ENCODE data around the gene MYRIP.
"Not testable (repeated sequence)": the region's sequence is repeated elsewhere in the genome, so short reads cannot be mapped to it uniquely, and the experiment has no call there.

The MYRIP gene

GRCh38 chr3:39781632-39782031, 27.8 kb upstream of the MYRIP start:
- WGBS (ENCODE audit: insufficient coverage, insufficient read length) = 100% methylated on average over 2 of the region's 3 CpGs
- DNase-seq (ENCODE audit: low read depth, low spot score) = no peak
- Histone ChIP-seq H3K4me3 (ENCODE audit: low read length) (no peak overlapping the region), H3K27me3 (ENCODE audit: control insufficient read depth, insufficient read depth, low read length) (no peaks in the 10 kb centered on the region), H3K9me3 (ENCODE audit: control insufficient read depth, insufficient read depth, low read length) (no peaks in the 10 kb centered on the region), H3K4me1 (ENCODE audit: control insufficient read depth, insufficient read depth, low read length) (no peaks in the 10 kb centered on the region), H3K36me3 (ENCODE audit: control insufficient read depth, insufficient read depth, low read length) (no peaks in the 10 kb centered on the region), H3K27ac (ENCODE audit: low read length) (no peak overlapping the region)

GRCh38 chr3:39783680-39784079, 25.7 kb upstream of the MYRIP start:
- Histone ChIP-seq H3K36me3 (ENCODE audit: control insufficient read depth, insufficient read depth, low read length) (no peaks in the 10 kb centered on the region), H3K4me3 (ENCODE audit: low read length) (no peak overlapping the region), H3K27me3 (ENCODE audit: control insufficient read depth, insufficient read depth, low read length) (no peaks in the 10 kb centered on the region), H3K9me3 (ENCODE audit: control insufficient read depth, insufficient read depth, low read length) (no peaks in the 10 kb centered on the region), H3K27ac (ENCODE audit: low read length) (no peak overlapping the region), H3K4me1 (ENCODE audit: control insufficient read depth, insufficient read depth, low read length) (no peaks in the 10 kb centered on the region)
- no CpG with 5 or more reads among the region's 4 CpGs for WGBS (ENCODE audit: insufficient coverage, insufficient read length)
- no peak for DNase-seq (ENCODE audit: low read depth, low spot score)

GRCh38 chr3:39784922-39785321, 24.5 kb upstream of the MYRIP start:
- Histone ChIP-seq H3K27me3 (ENCODE audit: control insufficient read depth, insufficient read depth, low read length) (no peaks in the 10 kb centered on the region), H3K9me3 (ENCODE audit: control insufficient read depth, insufficient read depth, low read length) (no peaks in the 10 kb centered on the region), H3K4me1 (ENCODE audit: control insufficient read depth, insufficient read depth, low read length) (no peaks in the 10 kb centered on the region), H3K4me3 (ENCODE audit: low read length) (no peak overlapping the region), H3K27ac (ENCODE audit: low read length) (no peak overlapping the region), H3K36me3 (ENCODE audit: control insufficient read depth, insufficient read depth, low read length) (no peaks in the 10 kb centered on the region)
- no peak for DNase-seq (ENCODE audit: low read depth, low spot score)
- no CpG with 5 or more reads among the region's 1 CpG for WGBS (ENCODE audit: insufficient coverage, insufficient read length)

GRCh38 chr3:39788128-39788883, 21.1 kb upstream of the MYRIP start:
- no CpG with 5 or more reads among the region's 3 CpGs for WGBS (ENCODE audit: insufficient coverage, insufficient read length)
- H3K27me3 ChIP-seq (ENCODE audit: control insufficient read depth, insufficient read depth, low read length) = no peaks in the 10 kb centered on the region
- H3K4me3 ChIP-seq (ENCODE audit: low read length) = no peak overlapping the region
- no peak for DNase-seq (ENCODE audit: low read depth, low spot score)
- no peaks in the 10 kb centered on the region for H3K4me1 ChIP-seq (ENCODE audit: control insufficient read depth, insufficient read depth, low read length)
- no peaks in the 10 kb centered on the region for H3K9me3 ChIP-seq (ENCODE audit: control insufficient read depth, insufficient read depth, low read length)
- no peaks in the 10 kb centered on the region for H3K36me3 ChIP-seq (ENCODE audit: control insufficient read depth, insufficient read depth, low read length)
- H3K27ac ChIP-seq (ENCODE audit: low read length) = no peak overlapping the region

- no peak for DNase-seq (ENCODE audit: low read depth, low spot score)
- Histone ChIP-seq H3K27ac (ENCODE audit: low read length) (no peak overlapping the region), H3K4me1 (ENCODE audit: control insufficient read depth, insufficient read depth, low read length) (no peaks in the 10 kb centered on the region), H3K36me3 (ENCODE audit: control insufficient read depth, insufficient read depth, low read length) (no peaks in the 10 kb centered on the region), H3K4me3 (ENCODE audit: low read length) (no peak overlapping the region), H3K9me3 (ENCODE audit: control insufficient read depth, insufficient read depth, low read length) (no peaks in the 10 kb centered on the region), H3K27me3 (ENCODE audit: control insufficient read depth, insufficient read depth, low read length) (no peaks in the 10 kb centered on the region)
- WGBS (ENCODE audit: insufficient coverage, insufficient read length) = no CpG with 5 or more reads among the region's 3 CpGs
These were observed 17.8 kb upstream of the MYRIP start for GRCh38 chr3:39791603-39792002.

GRCh38 chr3:39794880-39795279, 14.5 kb upstream of the MYRIP start:
- WGBS (ENCODE audit: insufficient coverage, insufficient read length) = no CpG with 5 or more reads among the region's 6 CpGs
- no peaks in the 10 kb centered on the region for H3K4me1 ChIP-seq (ENCODE audit: control insufficient read depth, insufficient read depth, low read length)
- H3K36me3 ChIP-seq (ENCODE audit: control insufficient read depth, insufficient read depth, low read length) = no peaks in the 10 kb centered on the region
- no peak for DNase-seq (ENCODE audit: low read depth, low spot score)
- H3K4me3 ChIP-seq (ENCODE audit: low read length) = no peak overlapping the region
- H3K9me3 ChIP-seq (ENCODE audit: control insufficient read depth, insufficient read depth, low read length) = no peaks in the 10 kb centered on the region
- no peaks in the 10 kb centered on the region for H3K27me3 ChIP-seq (ENCODE audit: control insufficient read depth, insufficient read depth, low read length)
- H3K27ac ChIP-seq (ENCODE audit: low read length) = no peak overlapping the region

- Histone ChIP-seq H3K27me3 (ENCODE audit: control insufficient read depth, insufficient read depth, low read length) (no peaks in the 10 kb centered on the region), H3K27ac (ENCODE audit: low read length) (no peak overlapping the region), H3K4me3 (ENCODE audit: low read length) (no peak overlapping the region), H3K4me1 (ENCODE audit: control insufficient read depth, insufficient read depth, low read length) (no peaks in the 10 kb centered on the region), H3K9me3 (ENCODE audit: control insufficient read depth, insufficient read depth, low read length) (no peaks in the 10 kb centered on the region), H3K36me3 (ENCODE audit: control insufficient read depth, insufficient read depth, low read length) (no peaks in the 10 kb centered on the region)
- no peak for DNase-seq (ENCODE audit: low read depth, low spot score)
These were observed 8.2 kb upstream of the MYRIP start for GRCh38 chr3:39801216-39801615.

- H3K36me3 ChIP-seq (ENCODE audit: control insufficient read depth, insufficient read depth, low read length); H3K27me3 ChIP-seq (ENCODE audit: control insufficient read depth, insufficient read depth, low read length); H3K4me3 ChIP-seq (ENCODE audit: low read length); H3K27ac ChIP-seq (ENCODE audit: low read length); H3K4me1 ChIP-seq (ENCODE audit: control insufficient read depth, insufficient read depth, low read length); DNase-seq (ENCODE audit: low read depth, low spot score); H3K9me3 ChIP-seq (ENCODE audit: control insufficient read depth, insufficient read depth, low read length): not testable (repeated sequence)
- no CpG with 5 or more reads among the region's 3 CpGs for WGBS (ENCODE audit: insufficient coverage, insufficient read length)
These were observed 6.9 kb upstream of the MYRIP start for GRCh38 chr3:39802486-39802885.

- no peak for DNase-seq (ENCODE audit: low read depth, low spot score)
- WGBS (ENCODE audit: insufficient coverage, insufficient read length) = no CpG with 5 or more reads among the region's 2 CpGs
- Histone ChIP-seq H3K4me3 (ENCODE audit: low read length) (no peak overlapping the region), H3K27me3 (ENCODE audit: control insufficient read depth, insufficient read depth, low read length) (peaks cover 2% of the 10 kb centered on the region; the same call in 1 of the 2 replicates), H3K27ac (ENCODE audit: low read length) (no peak overlapping the region), H3K4me1 (ENCODE audit: control insufficient read depth, insufficient read depth, low read length) (0 out of 2 replicates have a peak, but pooled peaks cover 2% of the 10 kb centered on the region), H3K36me3 (ENCODE audit: control insufficient read depth, insufficient read depth, low read length) (no peaks in the 10 kb centered on the region), H3K9me3 (ENCODE audit: control insufficient read depth, insufficient read depth, low read length) (no peaks in the 10 kb centered on the region)
These were observed 5.5 kb upstream of the MYRIP start for GRCh38 chr3:39803956-39804355.

GRCh38 chr3:39804951-39805350, 4.5 kb upstream of the MYRIP start:
- H3K9me3 ChIP-seq (ENCODE audit: control insufficient read depth, insufficient read depth, low read length) = no peaks in the 10 kb centered on the region
- no peaks in the 10 kb centered on the region for H3K36me3 ChIP-seq (ENCODE audit: control insufficient read depth, insufficient read depth, low read length)
- H3K27me3 ChIP-seq (ENCODE audit: control insufficient read depth, insufficient read depth, low read length) = peaks cover 4% of the 10 kb centered on the region; the same call in 1 of the 2 replicates
- H3K4me3 ChIP-seq (ENCODE audit: low read length) = no peak overlapping the region
- no peak overlapping the region for H3K27ac ChIP-seq (ENCODE audit: low read length)
- H3K4me1 ChIP-seq (ENCODE audit: control insufficient read depth, insufficient read depth, low read length) = 0 out of 2 replicates have a peak, but pooled peaks cover 2% of the 10 kb centered on the region
- DNase-seq (ENCODE audit: low read depth, low spot score) = no peak
- WGBS (ENCODE audit: insufficient coverage, insufficient read length) = no CpG with 5 or more reads among the region's 3 CpGs

GRCh38 chr3:39805650-39806049, 3.8 kb upstream of the MYRIP start:
- Histone ChIP-seq H3K4me1 (ENCODE audit: control insufficient read depth, insufficient read depth, low read length) (0 out of 2 replicates have a peak, but pooled peaks cover 2% of the 10 kb centered on the region), H3K27ac (ENCODE audit: low read length) (no peak overlapping the region), H3K9me3 (ENCODE audit: control insufficient read depth, insufficient read depth, low read length) (no peaks in the 10 kb centered on the region), H3K27me3 (ENCODE audit: control insufficient read depth, insufficient read depth, low read length) (peaks cover 11% of the 10 kb centered on the region), H3K4me3 (ENCODE audit: low read length) (no peak overlapping the region), H3K36me3 (ENCODE audit: control insufficient read depth, insufficient read depth, low read length) (no peaks in the 10 kb centered on the region)
- no CpG with 5 or more reads among the region's 2 CpGs for WGBS (ENCODE audit: insufficient coverage, insufficient read length)
- DNase-seq (ENCODE audit: low read depth, low spot score) = no peak

Measured in iPS DF 6.9 (cell line).